Keratinocyte (primary cell): Measurements from ENCODE around the gene MRO. TPM values are rescaled to one million over a fixed set of nuclear protein-coding genes. Genes with fewer than 3 reads are reported as not detected.

ENCODE experiments used
- DNase-seq: peaks from one replicate; pipeline ENCODE4 v3.0.0-alpha.2; 2011; ENCODE audit warnings: low read depth, missing footprints, low spot score
- FAIRE-seq: peaks from 2 replicates; lab custom pipeline; 2011; peaks lifted over from hg19 to GRCh38; lab: Jason Lieb, UNC
- H2AFZ ChIP-seq: 2 replicates; pipeline ENCODE4 v1.6.0; 2012; ENCODE audit warnings: low read length, control low read depth, inconsistent platforms; ENCODE audit not compliant: control insufficient read depth
- H3K27ac ChIP-seq: 2 replicates; pipeline ENCODE4 v1.5.1; 2011; ENCODE audit warnings: low read length; ENCODE audit not compliant: control insufficient read depth, insufficient read depth
- H3K27me3 ChIP-seq: 3 replicates; pipeline ENCODE4 v1.6.0; 2011; ENCODE audit warnings: low read length; ENCODE audit not compliant: control insufficient read depth, insufficient read depth; ENCODE audit errors: extremely low read depth
- H3K36me3 ChIP-seq, 2 experiments: 2 replicates in 1 of 2; 3 replicates in 1 of 2; pipeline ENCODE4 v1.5.1; 2011; ENCODE audit warnings: low read length in 2 of 2, mild to moderate bottlenecking in 1 of 2; ENCODE audit not compliant: control insufficient read depth in 2 of 2, insufficient read depth in 2 of 2; ENCODE audit errors: extremely low read depth in 1 of 2
- H3K4me1 ChIP-seq: 3 replicates; pipeline ENCODE4 v1.5.1; 2011; ENCODE audit warnings: low read length; ENCODE audit not compliant: control insufficient read depth, insufficient read depth; ENCODE audit errors: extremely low read depth
- H3K4me2 ChIP-seq: 3 replicates; pipeline ENCODE4 v1.6.0; 2011; ENCODE audit warnings: low read depth, low read length; ENCODE audit not compliant: control insufficient read depth, insufficient read depth; ENCODE audit errors: extremely low read depth
- H3K4me3 ChIP-seq, 3 experiments: fragments of 200-600 bp in 1 of 3; sonication (generic) in 1 of 3; 2 replicates in 2 of 3; 3 replicates in 1 of 3; pipeline ENCODE4 v1.5.1; 2011 to 2016; ENCODE audit warnings: low read length in 3 of 3, mild to moderate bottlenecking in 3 of 3, control low read depth in 2 of 3, inconsistent platforms in 1 of 3, low read depth in 1 of 3, mixed read lengths in 1 of 3, mixed run types in 1 of 3, moderate library complexity in 1 of 3; ENCODE audit not compliant: control insufficient read depth in 2 of 3, insufficient read depth in 2 of 3; ENCODE audit errors: extremely low read depth in 1 of 3
- H3K79me2 ChIP-seq: 2 replicates; pipeline ENCODE4 v1.6.0; 2012; ENCODE audit warnings: low read length; ENCODE audit not compliant: control insufficient read depth, insufficient read depth
- H3K9ac ChIP-seq: 3 replicates; pipeline ENCODE4 v1.6.0; 2011; ENCODE audit warnings: low read length; ENCODE audit not compliant: control insufficient read depth, insufficient read depth; ENCODE audit errors: extremely low read depth
- H3K9me1 ChIP-seq: 3 replicates; pipeline ENCODE4 v1.6.0; 2011; ENCODE audit warnings: low read length; ENCODE audit not compliant: control insufficient read depth, insufficient read depth; ENCODE audit errors: extremely low read depth
- H3K9me3 ChIP-seq: 2 replicates; pipeline ENCODE4 v1.5.1; 2012; ENCODE audit warnings: low read depth, low read length; ENCODE audit not compliant: control insufficient read depth
- H4K20me1 ChIP-seq: 3 replicates; pipeline ENCODE4 v1.6.0; 2011; ENCODE audit warnings: low read length; ENCODE audit not compliant: control insufficient read depth, insufficient read depth; ENCODE audit errors: extremely low read depth
- CTCF ChIP-seq, 3 experiments: IDR thresholded peaks in 1 of 3; conservative IDR thresholded peaks in 1 of 3; optimal IDR thresholded peaks in 1 of 3; 2 replicates in 2 of 3; 3 replicates in 1 of 3; pipeline versions ENCODE3 to v1.5.1; 2011; ENCODE audit warnings: low read length in 3 of 3, mild to moderate bottlenecking in 3 of 3, moderate library complexity in 2 of 3, control low read depth in 1 of 3, inconsistent platforms in 1 of 3; ENCODE audit not compliant: insufficient read depth in 2 of 3; ENCODE audit errors: extremely low read depth in 1 of 3
- EZH2 ChIP-seq: IDR thresholded peaks from one replicate; pipeline ENCODE4 v1.6.1; 2012; ENCODE audit warnings: inconsistent platforms, mild to moderate bottlenecking, low read length, moderate library complexity
- dilution Hi-C: fragments of 300-500 bp; cut with MboI; formaldehyde crosslinking; loops from one replicate; pipeline ENCODE4 v1.7.0; 2020; ENCODE audit warnings: low sequenced_read_pairs; ENCODE audit not compliant: extremely low pct_ligation_motif_present
- polyA plus RNA-seq, 5 experiments: library from polyadenylated mRNA; depleted of rRNA in 3 of 5; stranded (reverse) in 3 of 5; stranded (forward) in 1 of 5; unstranded in 1 of 5; fragments of >200 nt; gene quantifications; 1 replicate in 1 of 5; 2 replicates in 3 of 5; 3 replicates in 1 of 5; pipeline versions ENCODE4 v1.2.1 to v1.2.3, GENCODE V29; 2011 to 2012; ENCODE audit warnings: missing spikeins in 2 of 5, low read depth in 1 of 5, low replicate concordance in 1 of 5

MRO gene
- polyA plus RNA-seq, 1 donor (not counting 4 experiments of a cell fraction or from before 2014, with no cell fraction given) = not detected

GRCh38 chr18:50832754-50833153 lies 12.9 kb upstream of the MRO start:
- peaks cover 11% of the 10 kb centered on the region for H3K4me1 ChIP-seq
- H3K79me2 ChIP-seq = no peaks in the 10 kb centered on the region
- H3K9ac ChIP-seq = no peak overlapping the region
- dilution Hi-C loops = no loop called here
- TF ChIP-seq EZH2 = no peak
- no peak overlapping the region for H2AFZ ChIP-seq
- no peaks in the 10 kb centered on the region for H3K9me1 ChIP-seq
- DNase-seq = no peak
- no peak for FAIRE-seq
- H3K27ac ChIP-seq = no peak overlapping the region
- H3K36me3 ChIP-seq = no peaks in the 10 kb centered on the region
- no peaks in the 10 kb centered on the region for H3K27me3 ChIP-seq
- no peaks in the 10 kb centered on the region for H4K20me1 ChIP-seq
- H3K4me2 ChIP-seq = no peak overlapping the region
- no peak overlapping the region for H3K4me3 ChIP-seq
- no peaks in the 10 kb centered on the region for H3K9me3 ChIP-seq

GRCh38 chr18:50830544-50830943 lies 10.7 kb upstream of the MRO start:
- dilution Hi-C loops = no loop called here
- Histone ChIP-seq H3K4me3 (no peak overlapping the region), H3K27ac (no peak overlapping the region), H3K9me1 (no peaks in the 10 kb centered on the region), H3K4me1 (no peaks in the 10 kb centered on the region), H3K27me3 (no peaks in the 10 kb centered on the region), H3K79me2 (no peaks in the 10 kb centered on the region), H3K9me3 (no peaks in the 10 kb centered on the region), H2AFZ (no peak overlapping the region), H4K20me1 (no peaks in the 10 kb centered on the region), H3K4me2 (no peak overlapping the region), H3K36me3 (no peaks in the 10 kb centered on the region), H3K9ac (no peak overlapping the region)
- FAIRE-seq = no peak
- no peak for DNase-seq
- TF ChIP-seq CTCF (optimal IDR thresholded peaks at IDR 0.05 in 1 of 3, IDR thresholded peaks at IDR 0.05 in 1 of 3, conservative IDR thresholded peaks at IDR 0.05 in 1 of 3; ENCODE audit: extremely low read depth in 1 of 3, insufficient read depth in 2 of 3, low read length in 3 of 3) (no peak), EZH2 (no peak)

- H3K4me3 ChIP-seq = no peak overlapping the region
- dilution Hi-C loops = no loop called here
- no peak for DNase-seq
- no peak for FAIRE-seq
- no peaks in the 10 kb centered on the region for H3K4me1 ChIP-seq
- H3K9me3 ChIP-seq = no peaks in the 10 kb centered on the region
- H3K9me1 ChIP-seq = no peaks in the 10 kb centered on the region
- no peaks in the 10 kb centered on the region for H3K27me3 ChIP-seq
- H4K20me1 ChIP-seq = no peaks in the 10 kb centered on the region
- H3K9ac ChIP-seq = no peak overlapping the region
- H3K4me2 ChIP-seq = no peak overlapping the region
- H3K79me2 ChIP-seq = no peaks in the 10 kb centered on the region
- H3K36me3 ChIP-seq = no peaks in the 10 kb centered on the region
- no peak overlapping the region for H3K27ac ChIP-seq
- H2AFZ ChIP-seq = no peak overlapping the region
- TF ChIP-seq CTCF (optimal IDR thresholded peaks at IDR 0.05 in 1 of 3, IDR thresholded peaks at IDR 0.05 in 1 of 3, conservative IDR thresholded peaks at IDR 0.05 in 1 of 3; ENCODE audit: extremely low read depth in 1 of 3, insufficient read depth in 2 of 3, low read length in 3 of 3) (no peak), EZH2 (no peak)
Observed at GRCh38 chr18:50829644-50830043, 9.8 kb upstream of the MRO start.
